SU-DHL-6 (cell line): ENCODE results near the gene NT5C1A.

Experiments
- H2AFZ ChIP-seq: fragments of 200-600 bp; sonication (generic); 2 replicates; pipeline ENCODE4 v1.6.1; 2014; ENCODE audit warnings: low read depth, mild to moderate bottlenecking, moderate library complexity, mixed read lengths, antibody characterized with exemption, low read length; ENCODE audit not compliant: severe bottlenecking
- H3F3A ChIP-seq: fragments of 200-600 bp; shearing (Covaris generic); 2 replicates; pipeline ENCODE4 v1.6.0; 2016; ENCODE audit warnings: antibody characterized with exemption, mild to moderate bottlenecking; ENCODE audit not compliant: insufficient read depth
- H3K27ac ChIP-seq: fragments of 200-600 bp; sonication (generic); 2 replicates; pipeline ENCODE4 v1.5.1; 2016; ENCODE audit warnings: low read depth, mild to moderate bottlenecking, low read length, moderate library complexity, mixed read lengths
- H3K27me3 ChIP-seq: fragments of 200-600 bp; sonication (generic), shearing (Covaris generic); 2 replicates; pipeline ENCODE4 v1.6.0; 2014; ENCODE audit warnings: mild to moderate bottlenecking, low read length
- H3K36me3 ChIP-seq: fragments of 200-600 bp; sonication (generic); 2 replicates; pipeline ENCODE4 v1.6.1; 2014; ENCODE audit warnings: mild to moderate bottlenecking, low read length, mixed read lengths
- H3K4me2 ChIP-seq: fragments of 300-600, 200-600 bp; shearing (Covaris generic), sonication (generic); 2 replicates; pipeline ENCODE4 v1.6.0; 2014; ENCODE audit warnings: low read length, low read depth, mild to moderate bottlenecking; ENCODE audit not compliant: poor library complexity, severe bottlenecking
- H3K4me3 ChIP-seq: fragments of 200-600 bp; sonication (generic); 2 replicates; pipeline ENCODE4 v1.5.1; 2014; ENCODE audit warnings: antibody characterized with exemption, low read length, mild to moderate bottlenecking, mixed read lengths; ENCODE audit not compliant: insufficient read depth, poor library complexity, severe bottlenecking
- H3K79me2 ChIP-seq: fragments of 200-600 bp; sonication (generic); 2 replicates; pipeline ENCODE4 v1.6.1; 2014; ENCODE audit warnings: mild to moderate bottlenecking, low read length, moderate library complexity; ENCODE audit not compliant: insufficient read depth
- H3K9ac ChIP-seq: fragments of 200-600 bp; sonication (generic); 2 replicates; pipeline ENCODE4 v1.7.0; 2014; ENCODE audit warnings: mild to moderate bottlenecking, low read length
- H3K9me2 ChIP-seq: fragments of 200-600 bp; sonication (generic); replicated peaks from 2 replicates; pipeline ENCODE4 v1.6.1; 2014; ENCODE audit warnings: low read length; ENCODE audit not compliant: insufficient read depth
- H3K9me3 ChIP-seq: fragments of 200-600 bp; sonication (generic); 2 replicates; pipeline ENCODE4 v1.6.1; 2014; ENCODE audit warnings: low read length, mixed read lengths; ENCODE audit not compliant: insufficient read depth
- H4K20me1 ChIP-seq: fragments of 200-600 bp; sonication (generic); 2 replicates; pipeline ENCODE4 v1.6.1; 2014; ENCODE audit warnings: low read depth, mild to moderate bottlenecking, antibody characterized with exemption, low read length, moderate library complexity, mixed read lengths
- CTCF ChIP-seq: fragments of 200-600 bp; sonication (generic); IDR thresholded peaks from one replicate; pipeline ENCODE4 v1.5.1; 2017; ENCODE audit warnings: antibody characterized with exemption, mild to moderate bottlenecking, low read length, moderate library complexity; ENCODE audit not compliant: insufficient read depth, poor library complexity, severe bottlenecking
- EZH2phosphoT487 ChIP-seq: fragments of 200-600 bp; sonication (generic), shearing (Covaris generic); conservative IDR thresholded peaks from 2 replicates; pipeline ENCODE4 v1.6.1; 2018; ENCODE audit warnings: mild to moderate bottlenecking, antibody characterized with exemption, low read length, moderate library complexity, mixed read lengths

NT5C1A gene

GRCh38 chr1:39690225-39690624 is 18.3 kb upstream of the NT5C1A start:
- H3K4me2 ChIP-seq, result no peak overlapping the region
- H3K27me3 ChIP-seq, result no peaks in the 10 kb centered on the region

GRCh38 chr1:39689635-39690034 is 17.7 kb upstream of the NT5C1A start:
- no peaks in the 10 kb centered on the region for H3K27me3 ChIP-seq
- H2AFZ ChIP-seq, result no peak overlapping the region
- H3K36me3 ChIP-seq, result no peaks in the 10 kb centered on the region
- H3K27ac ChIP-seq, result no peak overlapping the region
- H3K4me3 ChIP-seq, result no peak overlapping the region
- TF ChIP-seq EZH2phosphoT487 (no peak), CTCF (no peak)
- H3K9ac ChIP-seq, result no peak overlapping the region
- H3K79me2 ChIP-seq, result no peaks in the 10 kb centered on the region
- no peaks in the 10 kb centered on the region for H3F3A ChIP-seq
- H3K9me2 ChIP-seq, result no peaks in the 10 kb centered on the region
- H3K9me3 ChIP-seq, result no peaks in the 10 kb centered on the region
- no peaks in the 10 kb centered on the region for H4K20me1 ChIP-seq
- no peak overlapping the region for H3K4me2 ChIP-seq

More at GRCh38 chr1:39690225-39690624, 18.3 kb upstream of the NT5C1A start:
- H3K9ac ChIP-seq, result no peak overlapping the region
- TF ChIP-seq EZH2phosphoT487, result no peak
- TF ChIP-seq CTCF, result no peak
- H3K9me3 ChIP-seq, result no peaks in the 10 kb centered on the region
- H3K4me3 ChIP-seq, result no peak overlapping the region
- no peak overlapping the region for H3K27ac ChIP-seq
- H4K20me1 ChIP-seq, result no peaks in the 10 kb centered on the region
- no peaks in the 10 kb centered on the region for H3K79me2 ChIP-seq
- H3F3A ChIP-seq, result no peaks in the 10 kb centered on the region
- H3K9me2 ChIP-seq, result no peaks in the 10 kb centered on the region
- no peak overlapping the region for H2AFZ ChIP-seq
- H3K36me3 ChIP-seq, result no peaks in the 10 kb centered on the region

GRCh38 chr1:39689214-39689613 is 17.3 kb upstream of the NT5C1A start:
- no peaks in the 10 kb centered on the region for H3K9me3 ChIP-seq
- H3K9ac ChIP-seq, result no peak overlapping the region
- H3K36me3 ChIP-seq, result no peaks in the 10 kb centered on the region
- H4K20me1 ChIP-seq, result no peaks in the 10 kb centered on the region
- H3K4me2 ChIP-seq, result no peak overlapping the region
- H3K27me3 ChIP-seq, result no peaks in the 10 kb centered on the region
- no peaks in the 10 kb centered on the region for H3F3A ChIP-seq
- H3K9me2 ChIP-seq, result no peaks in the 10 kb centered on the region
- H2AFZ ChIP-seq, result no peak overlapping the region
- H3K4me3 ChIP-seq, result no peak overlapping the region
- H3K27ac ChIP-seq, result no peak overlapping the region
- H3K79me2 ChIP-seq, result no peaks in the 10 kb centered on the region
- TF ChIP-seq EZH2phosphoT487 (no peak), CTCF (no peak)

- Histone ChIP-seq H3K4me3 (no peak overlapping the region), H3K27me3 (no peaks in the 10 kb centered on the region), H3K9ac (no peak overlapping the region), H3K79me2 (no peaks in the 10 kb centered on the region), H3K4me2 (no peak overlapping the region), H4K20me1 (no peaks in the 10 kb centered on the region), H2AFZ (no peak overlapping the region), H3K9me3 (no peaks in the 10 kb centered on the region), H3K36me3 (no peaks in the 10 kb centered on the region), H3F3A (no peaks in the 10 kb centered on the region), H3K9me2 (no peaks in the 10 kb centered on the region), H3K27ac (no peak overlapping the region)
- TF ChIP-seq CTCF, result no peak
These were observed 16.8 kb upstream of the NT5C1A start for GRCh38 chr1:39688706-39689105.
